ENCODE data around the gene CHMP6. TPM values are rescaled to one million over a fixed set of nuclear protein-coding genes. Genes with fewer than 3 reads are reported as not detected.
"Not testable (repeated sequence)": the region's sequence is repeated elsewhere in the genome, so short reads cannot be mapped to it uniquely, and the experiment has no call there.

CHMP6 gene
- total and polyA plus RNA-seq, 2 experiments from 2014 or later, result 35.5 to 58.8 TPM

- TF ChIP-seq CTCF (IDR thresholded peaks at IDR 0.05; ENCODE audit: low read depth, low read length), result no peak
- Histone ChIP-seq H3K4me1 (ENCODE audit: low read depth) (peaks cover 22% of the 10 kb centered on the region), H3K27ac (no peak overlapping the region), H3K36me3 (no peaks in the 10 kb centered on the region), H3K27me3 (no peaks in the 10 kb centered on the region), H3K4me3 (no peak overlapping the region), H3K9me3 (ENCODE audit: low read depth) (no peaks in the 10 kb centered on the region)
- no peak for DNase-seq (ENCODE audit: low read depth in 1 of 2, low spot score in 1 of 2)
These were observed 34.8 kb downstream of the CHMP6 start for GRCh38 chr17:81026266-81027036.

DNA sequence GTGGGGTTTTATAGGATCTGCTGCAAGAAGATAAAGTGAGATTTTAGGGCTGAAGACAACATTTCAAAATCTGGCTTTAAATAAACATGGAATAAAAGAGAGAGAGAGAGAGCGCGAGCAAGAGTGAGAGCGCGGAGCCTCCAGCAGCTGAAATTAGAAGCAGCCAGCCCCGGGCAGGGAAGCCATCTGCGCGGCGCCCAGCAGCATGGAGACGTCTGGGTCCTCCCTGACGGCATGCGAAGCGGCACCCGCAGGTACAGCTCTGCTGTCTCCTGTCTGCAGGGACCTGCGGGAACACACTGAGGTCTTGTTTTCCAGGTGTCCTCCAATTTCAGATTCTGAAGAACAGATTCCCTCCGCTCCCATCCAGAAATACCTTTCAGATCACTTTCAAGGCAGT lies 35.4 kb downstream of the CHMP6 start:
- no peak for DNase-seq (ENCODE audit: low read depth in 1 of 2, low spot score in 1 of 2)
- Histone ChIP-seq H3K36me3 (no peaks in the 10 kb centered on the region), H3K27ac (no peak overlapping the region), H3K27me3 (no peaks in the 10 kb centered on the region), H3K4me3 (no peak overlapping the region), H3K9me3 (ENCODE audit: low read depth) (no peaks in the 10 kb centered on the region), H3K4me1 (ENCODE audit: low read depth) (peaks cover 22% of the 10 kb centered on the region)
- no peak for TF ChIP-seq CTCF (IDR thresholded peaks at IDR 0.05; ENCODE audit: low read depth, low read length)

- no peak for TF ChIP-seq CTCF (IDR thresholded peaks at IDR 0.05; ENCODE audit: low read depth, low read length)
- H3K4me1 ChIP-seq (ENCODE audit: low read depth), result peaks cover 22% of the 10 kb centered on the region
- no peak overlapping the region for H3K4me3 ChIP-seq
- no peaks in the 10 kb centered on the region for H3K9me3 ChIP-seq (ENCODE audit: low read depth)
- no peaks in the 10 kb centered on the region for H3K36me3 ChIP-seq
- DNase-seq (ENCODE audit: low read depth in 1 of 2, low spot score in 1 of 2), result no peak
- H3K27ac ChIP-seq, result no peak overlapping the region
- H3K27me3 ChIP-seq, result no peaks in the 10 kb centered on the region
These were observed 36.2 kb downstream of the CHMP6 start for GRCh38 chr17:81027591-81028505.

- no peak for TF ChIP-seq CTCF (IDR thresholded peaks at IDR 0.05; ENCODE audit: low read depth, low read length)
- DNase-seq (ENCODE audit: low read depth in 1 of 2, low spot score in 1 of 2), result no peak
- H3K4me1 ChIP-seq (ENCODE audit: low read depth), result peaks cover 22% of the 10 kb centered on the region
- H3K27ac ChIP-seq, result no peak overlapping the region
- H3K9me3 ChIP-seq (ENCODE audit: low read depth), result no peaks in the 10 kb centered on the region
- H3K4me3 ChIP-seq, result no peak overlapping the region
- no peaks in the 10 kb centered on the region for H3K27me3 ChIP-seq
- H3K36me3 ChIP-seq, result no peaks in the 10 kb centered on the region
These were observed 36.8 kb downstream of the CHMP6 start for GRCh38 chr17:81028506-81028858.

- Histone ChIP-seq H3K9me3 (ENCODE audit: low read depth) (no peaks in the 10 kb centered on the region), H3K27ac (no peak overlapping the region), H3K27me3 (no peaks in the 10 kb centered on the region), H3K4me3 (no peak overlapping the region), H3K36me3 (no peaks in the 10 kb centered on the region), H3K4me1 (ENCODE audit: low read depth) (peaks cover 22% of the 10 kb centered on the region)
- no peak for TF ChIP-seq CTCF (IDR thresholded peaks at IDR 0.05; ENCODE audit: low read depth, low read length)
- no peak for DNase-seq (ENCODE audit: low read depth in 1 of 2, low spot score in 1 of 2)
These were observed 38.2 kb downstream of the CHMP6 start for GRCh38 chr17:81029859-81030258.

DNA sequence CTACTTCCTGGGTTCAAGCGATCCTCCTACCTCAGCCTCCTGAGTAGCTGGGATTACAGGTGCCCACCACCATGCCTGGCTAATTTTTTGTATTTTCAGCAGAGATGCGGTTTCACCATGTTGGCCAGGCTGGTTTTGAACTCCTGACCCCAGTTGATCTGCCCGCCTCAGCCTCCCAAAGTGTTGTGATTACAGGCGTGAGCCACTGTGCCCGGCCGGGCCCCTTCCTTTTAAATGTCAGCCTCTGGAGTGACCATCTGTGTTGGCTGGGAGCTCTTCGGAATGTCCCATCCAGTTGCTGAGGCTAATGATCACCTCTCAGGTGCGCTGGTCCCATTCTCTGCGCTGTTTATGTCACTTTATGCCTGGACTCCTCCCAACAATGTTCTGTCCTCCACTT lies 38.7 kb downstream of the CHMP6 start:
- H3K4me3 ChIP-seq; H3K27me3 ChIP-seq; H3K27ac ChIP-seq; H3K9me3 ChIP-seq (ENCODE audit: low read depth); H3K36me3 ChIP-seq; DNase-seq (ENCODE audit: low read depth in 1 of 2, low spot score in 1 of 2): not testable (repeated sequence)
- peaks cover 22% of the 10 kb centered on the region for H3K4me1 ChIP-seq (ENCODE audit: low read depth)

Data from cardiac muscle cell (in vitro differentiated cells and primary cell).